Muscle of back (tissue), 11 donors: ENCODE data around the gene EXOSC10. TPM values are rescaled to one million over a fixed set of nuclear protein-coding genes. Genes with fewer than 3 reads are reported as not detected.
"Not testable (repeated sequence)": the region's sequence is repeated elsewhere in the genome, so short reads cannot be mapped to it uniquely, and the experiment has no call there.

ENCODE experiments used
- DNase-seq, 3 donors: peaks; one replicate each; pipeline versions ENCODE4 v3.0.0 to v3.0.0-alpha.2; 2013
- polyA plus RNA-seq, 10 donors: library from polyadenylated mRNA; unstranded; fragments of 120-200 nt; gene quantifications; one replicate each; pipeline ENCODE4 v1.2.1, GENCODE V29; 2013; ENCODE audit not compliant: insufficient read length in 10 of 10

Gene EXOSC10
- polyA plus RNA-seq, 10 donors = 40.6 to 81.9 (median 56.2) TPM

- DNase-seq = not testable (repeated sequence)
These were observed 35.6 kb downstream of the EXOSC10 start for GRCh38 chr1:11063937-11064537.

- DNase-seq = no peak
These were observed 36.7 kb downstream of the EXOSC10 start for GRCh38 chr1:11062965-11063401.

GRCh38 chr1:11061652-11062365, 37.9 kb downstream of the EXOSC10 start:
- DNase-seq = no peak

DNA sequence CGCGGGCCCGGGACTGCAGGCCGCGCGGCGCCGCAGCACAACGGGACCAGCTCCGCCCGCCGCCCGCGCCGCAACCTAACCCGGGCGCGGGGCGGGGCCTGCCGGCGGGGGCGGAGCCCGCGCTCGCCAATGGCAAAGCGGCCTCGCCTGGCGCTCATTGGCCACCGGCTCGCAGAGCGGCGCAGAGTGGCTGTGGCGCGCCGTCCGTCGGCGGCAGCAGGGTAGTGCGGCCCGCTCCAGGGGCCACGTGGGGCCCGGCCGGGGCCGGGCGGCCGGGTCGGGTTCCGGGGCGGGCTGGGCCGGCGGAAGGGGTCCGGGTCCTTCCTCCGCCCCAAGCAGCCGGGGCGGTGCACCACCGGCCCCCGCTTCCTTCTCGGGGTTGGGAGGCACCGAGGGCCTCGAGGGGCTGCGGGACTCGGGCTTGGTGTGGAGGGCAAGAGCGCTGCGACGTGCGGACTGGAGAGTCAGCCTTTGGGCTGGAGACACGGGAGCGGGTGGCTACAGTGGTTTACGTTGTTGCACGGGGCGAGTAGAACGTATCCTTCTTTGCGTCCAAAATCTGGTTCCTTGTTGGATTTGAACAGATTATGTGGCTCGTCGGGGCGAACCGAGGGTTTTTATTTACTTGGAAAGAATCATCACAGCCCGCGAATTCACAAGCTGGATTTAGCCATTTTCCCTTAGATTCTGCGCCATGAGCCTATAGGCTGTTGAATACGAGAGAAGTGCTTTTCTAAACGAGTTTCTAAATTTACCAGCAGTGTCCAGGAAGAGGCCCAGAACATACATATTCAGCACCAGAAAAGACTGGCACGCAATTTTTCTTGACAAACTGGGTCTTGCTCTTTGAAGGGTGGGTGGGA, 39.5 kb downstream of the EXOSC10 start, which contains the start of gene SRM:
TSS of gene SRM (minus strand) at position 51 of the 863 bp plus-strand sequence. CDS start 75 bp downstream, outside the sequence.
- DNase-seq = peak; percentile 92 to 96 (median 93)

DNA sequence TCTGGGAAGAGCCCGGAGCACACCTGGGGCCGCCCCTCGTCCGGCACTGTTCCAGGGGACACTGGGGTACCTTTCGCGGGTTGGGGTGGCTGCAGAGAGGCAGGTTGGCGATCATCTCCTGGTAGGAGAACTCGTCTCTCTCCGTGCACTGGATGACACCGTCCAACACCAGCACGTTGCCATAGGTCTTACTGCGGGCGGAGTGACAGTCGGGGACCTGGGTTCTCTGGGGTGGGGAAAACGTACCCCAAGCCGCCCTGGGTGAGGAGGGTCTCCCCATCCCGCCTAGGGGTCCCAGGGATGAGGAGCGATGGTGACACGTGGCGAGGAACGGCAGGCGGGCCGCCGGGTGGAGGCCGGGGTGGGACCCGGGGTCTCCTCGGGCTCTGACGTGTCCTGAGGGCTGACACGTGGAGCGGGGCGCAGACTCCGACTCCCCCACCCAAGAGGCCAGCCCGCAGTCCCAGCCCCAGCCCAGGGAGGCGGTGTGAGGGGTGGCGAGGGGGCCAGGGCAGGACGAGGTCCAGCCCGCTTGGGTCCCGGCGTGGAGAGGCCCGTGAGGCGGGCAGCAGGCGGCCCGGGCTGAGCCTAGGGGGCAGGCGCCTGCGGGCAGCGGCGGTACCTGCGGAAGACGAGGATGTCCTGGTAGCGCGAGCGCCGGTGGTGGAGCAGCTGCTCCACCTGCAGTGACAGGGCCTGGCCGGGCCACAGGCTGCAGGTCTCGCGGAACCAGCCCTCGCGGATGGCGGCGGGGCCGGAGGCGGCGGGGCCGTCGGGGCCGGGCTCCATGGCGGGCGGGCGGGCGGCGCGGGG, 40.3 kb downstream of the EXOSC10 start:
- DNase-seq = peak in 1 of 3 donors; percentile 49

DNA sequence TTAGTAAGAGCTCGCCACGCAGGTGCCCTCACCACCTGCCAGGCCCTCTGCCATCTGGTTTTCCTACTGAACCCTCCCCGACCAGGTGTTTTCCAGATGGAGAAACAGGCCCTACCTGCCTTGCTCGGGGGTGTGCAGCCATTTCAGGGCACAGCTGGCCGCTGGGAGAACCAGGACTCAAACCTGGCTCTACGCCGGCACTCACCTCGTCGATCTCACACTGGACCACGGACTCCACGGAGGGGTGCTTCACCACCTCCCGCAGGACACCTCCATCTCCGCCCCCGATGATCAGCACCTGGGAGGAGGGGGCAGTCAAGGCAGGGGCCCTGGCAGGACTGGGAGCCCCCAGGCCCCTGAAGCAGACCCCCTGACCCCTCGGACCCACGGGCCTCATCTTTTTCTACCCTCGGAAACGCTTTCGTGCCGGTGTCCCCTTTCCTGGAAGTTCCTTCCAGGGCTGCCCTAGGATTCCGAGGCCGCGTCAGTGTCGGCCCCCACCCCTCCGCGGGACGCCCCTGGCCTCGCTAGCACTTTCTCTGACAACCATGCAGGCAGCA, 41.0 kb downstream of the EXOSC10 start:
- no peak for DNase-seq

DNA sequence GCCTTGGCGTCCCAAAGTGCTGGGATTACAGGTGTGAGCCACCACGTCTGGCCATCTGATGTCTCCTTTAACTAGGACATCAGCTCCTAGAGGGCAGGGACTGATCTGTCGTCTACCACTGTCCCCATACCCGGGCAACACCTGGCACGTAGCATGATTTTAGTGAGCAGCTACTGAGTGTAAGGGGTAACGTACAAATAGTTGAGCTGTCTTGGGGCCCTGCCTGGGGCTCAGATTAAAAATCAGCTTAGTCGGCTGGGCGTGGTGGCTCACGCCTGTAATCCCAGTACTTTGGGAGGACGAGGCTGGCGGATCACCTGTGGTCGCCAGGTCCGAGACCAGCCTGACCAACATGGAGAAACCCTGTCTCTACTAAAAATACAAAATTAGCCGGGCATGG, 41.6 kb downstream of the EXOSC10 start:
- no peak for DNase-seq

GRCh38 chr1:11057477-11057876, 42.2 kb downstream of the EXOSC10 start:
- no peak for DNase-seq

- DNase-seq = no peak
These were observed 43.2 kb downstream of the EXOSC10 start for GRCh38 chr1:11056504-11056903.

DNA sequence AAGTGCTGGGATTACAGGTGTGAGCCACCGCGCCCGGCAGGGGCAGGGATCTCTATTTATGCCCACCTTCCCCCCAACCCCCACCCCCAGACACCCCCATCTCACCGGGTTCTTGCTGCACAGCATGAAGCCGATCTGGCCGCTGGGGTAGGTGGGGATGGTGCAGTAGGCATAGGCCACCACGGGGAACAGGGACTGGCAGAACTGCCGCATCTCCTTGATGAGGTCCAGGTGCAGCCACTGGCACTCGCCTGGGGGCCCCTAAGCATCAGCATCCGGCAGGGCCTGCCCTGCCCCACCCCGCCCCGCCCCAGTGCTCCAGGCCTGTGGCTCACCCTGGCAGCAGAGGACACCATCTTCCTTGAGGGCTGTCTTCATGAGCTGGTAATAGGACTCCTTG, 44.0 kb downstream of the EXOSC10 start:
- DNase-seq = no peak

- no peak for DNase-seq
These were observed 45.0 kb downstream of the EXOSC10 start for GRCh38 chr1:11054666-11055065.

DNA sequence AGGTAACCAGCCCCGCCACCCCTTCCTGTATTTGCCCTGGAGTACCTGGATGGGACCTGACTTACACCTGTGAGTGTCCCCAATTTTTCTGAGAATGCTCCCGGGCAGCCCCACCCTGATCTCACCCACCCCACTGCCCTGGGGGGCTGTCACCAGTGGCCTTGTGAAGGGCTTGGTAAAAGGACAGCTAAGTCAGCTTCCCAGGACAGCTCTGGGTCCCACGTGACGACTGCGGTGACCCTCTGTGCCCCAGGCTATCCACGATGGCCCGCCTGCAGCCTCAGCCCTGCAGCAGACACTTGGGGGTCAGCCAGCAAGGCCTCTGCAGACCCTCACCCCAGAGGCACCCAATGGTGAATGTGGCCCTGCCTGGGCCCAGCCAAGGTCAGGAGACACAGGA, 45.5 kb downstream of the EXOSC10 start:
- DNase-seq = no peak

- DNase-seq = peak in 1 of 3 donors; percentile 50
These were observed 45.9 kb downstream of the EXOSC10 start for GRCh38 chr1:11053758-11054137.

DNA sequence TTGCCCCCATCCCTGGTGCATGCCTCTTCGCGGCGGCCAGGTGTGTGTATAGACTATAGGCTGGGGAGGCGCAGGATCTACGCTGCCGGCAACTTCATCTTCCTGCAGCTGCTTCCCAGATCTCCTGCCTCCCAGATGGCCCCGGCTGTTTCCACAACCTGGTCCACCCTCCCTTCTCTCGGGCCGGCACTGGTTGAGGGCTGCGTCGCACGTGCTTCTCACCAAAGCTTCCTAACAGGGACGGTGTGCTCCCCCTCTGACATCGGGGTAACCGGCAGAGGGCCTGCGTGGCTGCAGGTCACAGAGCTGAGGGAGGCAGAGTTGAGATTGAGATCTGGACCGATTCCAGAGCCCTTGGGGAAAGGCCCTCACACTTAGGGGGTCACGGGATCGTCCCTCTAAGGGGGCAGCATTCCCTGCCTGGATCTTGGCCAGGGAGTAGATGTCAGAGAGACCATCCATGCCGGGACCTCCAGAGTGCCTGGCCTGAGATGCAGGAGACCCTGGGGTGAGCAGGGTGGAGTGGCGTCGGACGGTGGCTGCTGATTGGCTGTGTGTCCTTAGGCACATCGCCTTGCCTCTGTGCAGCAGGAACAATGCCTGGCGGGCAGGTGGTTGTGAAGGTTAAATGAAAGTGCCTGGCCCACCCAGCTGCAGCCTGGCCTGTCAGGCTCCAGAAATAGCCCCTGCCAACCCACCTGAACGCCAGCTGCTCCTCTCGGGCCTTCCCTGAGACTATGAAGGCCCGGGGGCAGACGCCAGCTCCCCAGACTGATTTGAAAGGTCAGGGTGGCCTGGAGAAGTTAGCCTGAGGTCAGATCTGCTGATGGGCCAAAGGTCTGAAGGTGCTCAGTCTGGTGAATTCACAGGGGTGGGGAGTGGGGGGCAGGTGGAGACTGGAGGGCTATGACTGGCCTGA, 46.6 kb downstream of the EXOSC10 start:
- peak in 1 of 3 donors; percentile 59 for DNase-seq

- DNase-seq = no peak
These were observed 47.7 kb downstream of the EXOSC10 start for GRCh38 chr1:11051781-11052511.

DNA sequence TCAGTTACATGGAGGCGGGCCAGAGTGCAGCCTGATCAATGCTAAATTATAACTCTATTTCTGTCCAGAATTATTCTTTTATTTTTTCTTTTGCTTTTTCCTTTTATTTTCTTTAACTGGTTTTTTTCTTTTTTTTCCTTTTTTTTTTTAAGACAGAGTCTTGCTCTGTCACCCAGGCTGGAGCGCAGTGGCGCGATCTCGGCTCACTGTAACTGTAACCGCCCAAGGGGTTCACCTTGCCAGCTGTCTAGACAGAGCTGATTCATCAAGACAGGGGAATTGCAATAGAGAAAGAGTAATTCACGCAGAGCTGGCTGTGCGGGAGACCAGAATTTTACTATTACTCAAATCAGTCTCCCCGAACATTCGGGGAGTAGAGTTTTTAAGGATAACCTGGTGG, 48.5 kb downstream of the EXOSC10 start:
- not testable (repeated sequence) for DNase-seq

DNA sequence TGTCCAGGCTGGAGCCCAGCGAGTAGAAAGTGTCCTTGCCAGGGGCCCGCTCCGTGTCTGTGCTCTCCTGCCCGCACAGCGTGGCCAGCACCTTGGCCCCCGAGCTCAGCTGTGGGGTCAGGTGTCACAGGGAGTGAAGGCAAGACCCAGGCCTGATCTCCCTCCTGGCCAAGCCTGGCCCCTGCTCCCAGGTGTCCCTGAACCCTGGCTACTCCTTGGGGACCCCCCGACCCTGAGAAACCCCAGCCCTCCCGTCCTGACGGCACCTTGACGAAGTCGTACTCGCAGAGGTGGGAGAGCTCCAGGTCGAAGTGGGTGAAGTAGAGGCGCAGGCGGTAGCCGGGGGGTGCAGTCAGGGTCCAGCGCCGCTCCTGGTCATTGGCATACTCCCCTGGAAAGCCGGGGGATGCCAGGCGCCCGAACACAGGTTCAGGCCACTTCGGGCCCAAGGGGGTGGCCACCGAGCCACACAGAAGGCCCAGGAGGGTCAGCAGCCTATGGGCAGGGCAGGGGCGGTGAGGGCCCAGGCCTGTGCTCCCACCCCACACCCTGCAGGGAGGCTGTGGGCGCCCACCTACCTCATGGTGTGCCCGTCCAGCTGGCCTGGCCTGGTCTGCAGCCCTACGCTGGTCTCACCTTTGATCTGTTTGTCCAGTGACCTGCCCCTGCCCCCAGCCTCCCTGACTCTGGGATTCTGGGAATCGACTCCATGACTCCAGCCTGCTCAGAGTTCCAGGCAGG, 52.9 kb downstream of the EXOSC10 start, which contains the start of gene MASP2:
TSS of gene MASP2 (minus strand) at position 615 of the 741 bp plus-strand sequence. CDS start at position 583, 32 bp downstream.
- DNase-seq = no peak

DNA sequence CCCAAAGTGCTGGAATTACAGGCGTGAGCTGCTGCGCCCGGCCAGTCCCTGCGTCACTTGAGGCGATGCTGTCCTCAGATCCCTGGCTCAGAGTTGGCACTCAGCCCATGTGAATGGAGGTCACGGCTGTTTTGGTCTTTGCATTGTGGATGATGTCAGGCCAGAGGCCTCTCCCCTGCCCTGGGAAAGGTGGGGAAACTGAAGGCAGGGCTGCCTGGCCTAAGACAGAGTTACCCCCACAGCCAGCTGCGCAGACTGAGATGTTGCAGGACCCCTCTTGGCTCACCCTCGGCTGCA, 53.5 kb downstream of the EXOSC10 start:
- no peak for DNase-seq
